Calu3 (cell line): Measurements from ENCODE around the gene KLHL29. TPM values are rescaled to one million over a fixed set of nuclear protein-coding genes. Genes with fewer than 3 reads are reported as not detected.

ENCODE experiments used
- BruUV-seq: library from RNA; stranded (reverse); fragments of 400-500 nt; replicated peaks from 2 replicates; lab custom pipeline; 2021; lab: Mats Ljungman, UMichigan
- CTCF ChIA-PET: fragments of 300-600 bp; sonication (Branson Sonifier 250); formaldehyde crosslinking; loops from one replicate; lab custom pipeline; 2022; ENCODE audit warnings: antibody characterized with exemption; lab: Charles Lee
- DNase-seq: peaks from one replicate; pipeline ENCODE4 v3.0.0; 2022
- H3K27ac Mint-ChIP-seq: one replicate; pipeline ENCODE4 v1.8.0; 2022; ENCODE audit warnings: mixed read lengths; ENCODE audit not compliant: unreplicated experiment
- H3K27me3 Mint-ChIP-seq: one replicate; pipeline ENCODE4 v1.8.0; 2022; ENCODE audit warnings: mixed read lengths; ENCODE audit not compliant: unreplicated experiment
- H3K36me3 Mint-ChIP-seq: one replicate; pipeline ENCODE4 v1.8.0; 2022; ENCODE audit warnings: mild to moderate bottlenecking, moderate library complexity, mixed read lengths; ENCODE audit not compliant: insufficient read depth, unreplicated experiment
- H3K4me1 Mint-ChIP-seq: one replicate; pipeline ENCODE4 v1.8.0; 2022; ENCODE audit warnings: mild to moderate bottlenecking, low read depth, mixed read lengths; ENCODE audit not compliant: unreplicated experiment
- H3K4me3 Mint-ChIP-seq: one replicate; pipeline ENCODE4 v1.8.0; 2022; ENCODE audit warnings: mild to moderate bottlenecking, low read depth, moderate library complexity, mixed read lengths; ENCODE audit not compliant: unreplicated experiment
- H3K9me3 Mint-ChIP-seq: one replicate; pipeline ENCODE4 v1.8.0; 2022; ENCODE audit warnings: low read depth, mixed read lengths; ENCODE audit not compliant: unreplicated experiment
- intact Hi-C: fragments of 100-400 bp; cut with micrococcal nuclease; formaldehyde crosslinking; loops from one replicate; pipeline ENCODE4 v1.10.0; 2022; ENCODE audit not compliant: unreplicated experiment
- total RNA-seq: library from RNA; stranded (reverse); gene quantifications from 2 replicates; pipeline ENCODE4 v1.2.3, GENCODE V29; 2022
- TF ChIP-seq, protein P1 (sequence below): fragments of 200-600 bp; IDR thresholded peaks from one replicate; pipeline ENCODE4 v1.8.0; 2022; ENCODE audit warnings: antibody characterized with exemption; ENCODE audit not compliant: unreplicated experiment

The KLHL29 gene
- total RNA-seq, 1 experiment from 2014 or later, result 11.9 TPM

DNA sequence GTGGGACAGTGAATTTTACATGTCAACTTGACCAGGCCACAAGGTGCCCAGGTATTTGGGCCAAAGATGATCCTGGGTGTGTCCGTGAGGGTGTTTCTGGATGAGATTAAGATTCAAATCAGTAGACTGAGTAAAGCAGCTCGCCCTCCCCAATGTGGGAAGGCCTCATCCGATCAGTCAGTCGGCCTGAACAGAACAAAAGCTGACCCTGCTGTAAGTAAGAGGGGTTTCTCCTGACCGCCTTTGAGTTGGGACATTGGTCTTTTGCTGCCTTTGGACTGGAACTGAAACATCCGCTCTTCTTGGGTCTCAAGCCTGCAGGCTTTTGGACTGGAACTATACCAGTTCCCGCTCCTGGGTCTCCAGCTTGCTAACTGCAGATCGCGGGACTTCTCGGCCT is 233.3 kb downstream of the KLHL29 start:
- H3K36me3 Mint-ChIP-seq, result no peaks in the 10 kb centered on the region
- no peaks in the 10 kb centered on the region for H3K4me1 Mint-ChIP-seq
- no peaks in the 10 kb centered on the region for H3K27me3 Mint-ChIP-seq
- H3K4me3 Mint-ChIP-seq, result no peak overlapping the region
- CTCF ChIA-PET, result no interaction called here
- DNase-seq, result no peak
- TF ChIP-seq, protein P1, sequence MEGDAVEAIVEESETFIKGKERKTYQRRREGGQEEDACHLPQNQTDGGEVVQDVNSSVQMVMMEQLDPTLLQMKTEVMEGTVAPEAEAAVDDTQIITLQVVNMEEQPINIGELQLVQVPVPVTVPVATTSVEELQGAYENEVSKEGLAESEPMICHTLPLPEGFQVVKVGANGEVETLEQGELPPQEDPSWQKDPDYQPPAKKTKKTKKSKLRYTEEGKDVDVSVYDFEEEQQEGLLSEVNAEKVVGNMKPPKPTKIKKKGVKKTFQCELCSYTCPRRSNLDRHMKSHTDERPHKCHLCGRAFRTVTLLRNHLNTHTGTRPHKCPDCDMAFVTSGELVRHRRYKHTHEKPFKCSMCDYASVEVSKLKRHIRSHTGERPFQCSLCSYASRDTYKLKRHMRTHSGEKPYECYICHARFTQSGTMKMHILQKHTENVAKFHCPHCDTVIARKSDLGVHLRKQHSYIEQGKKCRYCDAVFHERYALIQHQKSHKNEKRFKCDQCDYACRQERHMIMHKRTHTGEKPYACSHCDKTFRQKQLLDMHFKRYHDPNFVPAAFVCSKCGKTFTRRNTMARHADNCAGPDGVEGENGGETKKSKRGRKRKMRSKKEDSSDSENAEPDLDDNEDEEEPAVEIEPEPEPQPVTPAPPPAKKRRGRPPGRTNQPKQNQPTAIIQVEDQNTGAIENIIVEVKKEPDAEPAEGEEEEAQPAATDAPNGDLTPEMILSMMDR, result no peak
- H3K27ac Mint-ChIP-seq, result no peak overlapping the region
- H3K9me3 Mint-ChIP-seq, result no peaks in the 10 kb centered on the region
- BruUV-seq, result no TSS peak
- intact Hi-C loops, result no loop called here

DNA sequence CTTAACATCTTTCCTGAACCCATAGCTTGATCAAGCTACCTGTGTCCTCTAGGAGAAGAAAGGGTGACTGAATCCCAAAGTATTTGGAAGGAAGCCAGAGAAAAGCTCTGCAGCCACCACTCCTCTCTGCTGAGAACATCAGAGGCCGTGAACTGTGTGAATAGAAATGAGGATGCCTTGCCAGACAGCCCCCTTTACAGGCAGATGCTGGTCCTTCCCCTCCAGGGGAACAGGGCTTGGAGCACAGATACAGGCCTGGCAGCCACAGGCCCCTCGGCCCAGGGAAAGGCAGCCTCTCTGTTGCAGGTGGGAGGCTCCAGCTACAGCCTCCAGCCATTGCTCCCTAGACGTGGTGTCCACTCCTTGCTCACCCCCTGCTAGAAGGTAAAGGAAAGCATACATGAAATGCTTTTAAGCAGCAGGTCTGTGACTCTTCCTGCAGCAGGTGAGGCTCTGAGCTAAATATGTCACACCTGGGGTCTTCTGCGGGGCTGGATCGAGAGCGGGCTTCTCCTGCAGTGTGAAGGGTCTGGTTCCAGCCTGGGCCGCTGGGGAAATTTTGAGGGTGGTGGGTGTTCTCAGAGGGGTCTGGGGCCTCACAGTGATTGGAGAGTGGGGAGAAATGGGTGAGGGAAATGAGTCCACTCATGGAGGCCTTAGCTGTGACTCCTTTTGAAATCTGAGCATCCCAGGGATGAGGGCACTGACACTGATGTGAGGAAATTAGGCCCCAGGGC is 234.0 kb downstream of the KLHL29 start:
- TF ChIP-seq, protein P1, result no peak
- Mint-ChIP-seq H3K27ac (no peak overlapping the region), H3K4me1 (no peaks in the 10 kb centered on the region), H3K36me3 (no peaks in the 10 kb centered on the region), H3K4me3 (no peak overlapping the region), H3K27me3 (no peaks in the 10 kb centered on the region), H3K9me3 (peaks cover 4% of the 10 kb centered on the region)
- no peak for DNase-seq
- intact Hi-C loops, result no loop called here
- CTCF ChIA-PET, result no interaction called here
- BruUV-seq, result no TSS peak

DNA sequence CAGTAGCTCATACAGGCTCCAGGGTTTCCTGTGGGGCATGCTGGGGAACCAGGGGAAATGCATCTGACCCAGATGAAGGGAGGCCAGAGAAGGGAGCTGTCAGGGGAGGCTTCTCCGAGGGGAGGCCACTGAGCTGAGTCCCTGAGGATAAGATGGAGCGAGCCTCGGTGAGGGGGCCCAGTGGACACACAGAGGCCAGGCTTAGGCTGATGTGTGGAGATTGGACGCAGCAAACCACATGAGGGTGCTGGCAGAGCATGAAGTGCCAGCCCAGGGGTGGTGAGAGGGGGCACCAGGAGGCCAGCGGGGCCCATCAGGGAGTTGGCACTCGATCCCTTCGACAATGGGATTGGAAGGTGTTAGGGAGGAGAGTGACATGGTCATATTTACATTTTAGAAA is 235.0 kb downstream of the KLHL29 start:
- no TSS peak for BruUV-seq
- intact Hi-C loops, result no loop called here
- no peak overlapping the region for H3K27ac Mint-ChIP-seq
- CTCF ChIA-PET, result no interaction called here
- TF ChIP-seq, protein P1, result no peak
- no peaks in the 10 kb centered on the region for H3K27me3 Mint-ChIP-seq
- no peaks in the 10 kb centered on the region for H3K36me3 Mint-ChIP-seq
- no peaks in the 10 kb centered on the region for H3K4me1 Mint-ChIP-seq
- peaks cover 4% of the 10 kb centered on the region for H3K9me3 Mint-ChIP-seq
- DNase-seq, result no peak
- no peak overlapping the region for H3K4me3 Mint-ChIP-seq

DNA sequence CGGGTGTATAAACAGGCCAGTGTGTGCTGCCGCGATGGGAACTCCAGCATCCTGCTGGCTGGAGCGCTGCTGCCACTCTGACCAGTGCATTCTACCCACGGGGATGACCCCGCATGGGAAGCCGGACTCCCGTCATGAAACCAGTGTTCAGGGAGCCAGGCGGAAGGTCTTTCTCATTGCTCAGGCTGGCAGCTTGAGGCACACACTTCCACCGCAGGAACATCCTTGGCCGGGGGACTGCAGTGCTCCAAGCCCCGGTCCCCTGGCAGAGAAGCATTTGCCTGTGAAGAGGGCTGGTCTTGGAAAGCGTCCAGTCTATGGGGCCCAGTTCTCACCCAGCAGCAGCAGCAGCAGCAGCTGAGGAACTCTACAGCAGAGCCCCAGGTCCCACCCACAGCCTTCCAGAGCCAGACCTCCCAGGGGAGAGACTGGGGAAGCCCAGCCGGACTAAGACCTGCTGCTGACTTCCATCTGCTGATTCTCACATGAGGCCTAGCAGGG is 235.9 kb downstream of the KLHL29 start:
- no TSS peak for BruUV-seq
- H3K36me3 Mint-ChIP-seq, result no peaks in the 10 kb centered on the region

More for the DNA sequence above, 235.9 kb downstream of the KLHL29 start:
- TF ChIP-seq, protein P1, result no peak
- CTCF ChIA-PET, result interaction anchor here (0.6 kb wide), 1 partner anchor 730 kb away, joined by 5 read pairs; no protein-coding TSS in a partner anchor
- Mint-ChIP-seq H3K27me3 (no peaks in the 10 kb centered on the region), H3K27ac (no peak overlapping the region), H3K4me3 (no peak overlapping the region), H3K4me1 (no peaks in the 10 kb centered on the region), H3K9me3 (peaks cover 4% of the 10 kb centered on the region)
- intact Hi-C loops, result no loop called here
- no peak for DNase-seq
